Measurements from ENCODE around the gene WFDC12.

The WFDC12 gene

GRCh38 chr20:45088247-45088646 is 36.0 kb downstream of the WFDC12 start:
- no peak for DNase-seq

GRCh38 chr20:45087814-45088213 is 36.5 kb downstream of the WFDC12 start:
- DNase-seq: no peak

GRCh38 chr20:45087097-45087790 is 37.0 kb downstream of the WFDC12 start:
- DNase-seq: no peak

GRCh38 chr20:45085867-45086266 is 38.4 kb downstream of the WFDC12 start:
- DNase-seq: no peak

GRCh38 chr20:45085289-45085688 is 39.0 kb downstream of the WFDC12 start:
- no peak for DNase-seq

- no peak for DNase-seq
Observed at GRCh38 chr20:45083127-45083526, 41.1 kb downstream of the WFDC12 start.

- no peak for DNase-seq
Observed at GRCh38 chr20:45082468-45082867, 41.8 kb downstream of the WFDC12 start.

GRCh38 chr20:45080867-45081624 is 43.2 kb downstream of the WFDC12 start:
- DNase-seq: no peak

- no peak for DNase-seq
Observed at GRCh38 chr20:45077559-45077958, 46.7 kb downstream of the WFDC12 start.
